ENCODE measurements around the gene SSPN.

Gene SSPN

GRCh38 chr12:26268841-26269561 is 73.6 kb downstream of the SSPN start:
- no peak for DNase-seq

- no peak for DNase-seq
These were observed 74.3 kb downstream of the SSPN start for GRCh38 chr12:26269562-26270284.

GRCh38 chr12:26271024-26271423 is 75.7 kb downstream of the SSPN start:
- no peak for DNase-seq

- DNase-seq: no peak
These were observed 76.6 kb downstream of the SSPN start for GRCh38 chr12:26271889-26272492.

GRCh38 chr12:26272851-26273250 is 77.5 kb downstream of the SSPN start:
- DNase-seq: no peak

- peak; percentile 70 for DNase-seq
These were observed 78.4 kb downstream of the SSPN start for GRCh38 chr12:26273811-26274210.

GRCh38 chr12:26274441-26275312 is 79.3 kb downstream of the SSPN start:
- DNase-seq: peak; percentile 96

- no peak for DNase-seq
These were observed 80.1 kb downstream of the SSPN start for GRCh38 chr12:26275313-26276131.

- no peak for DNase-seq
These were observed 81.3 kb downstream of the SSPN start for GRCh38 chr12:26276709-26277108.

- DNase-seq: no peak
These were observed 82.3 kb downstream of the SSPN start for GRCh38 chr12:26277506-26278246.

- DNase-seq: no peak
These were observed 82.9 kb downstream of the SSPN start for GRCh38 chr12:26278266-26278665.

- no peak for DNase-seq
These were observed 83.3 kb downstream of the SSPN start for GRCh38 chr12:26278666-26279065.

- no peak for DNase-seq
These were observed 83.7 kb downstream of the SSPN start for GRCh38 chr12:26279091-26279490.

GRCh38 chr12:26279908-26280307 is 84.5 kb downstream of the SSPN start:
- no peak for DNase-seq

GRCh38 chr12:26280869-26281268 is 85.5 kb downstream of the SSPN start:
- DNase-seq: no peak

- no peak for DNase-seq
These were observed 85.9 kb downstream of the SSPN start for GRCh38 chr12:26281320-26281719.

GRCh38 chr12:26282339-26282940 is 87.1 kb downstream of the SSPN start:
- no peak for DNase-seq

GRCh38 chr12:26283046-26283445 is 87.7 kb downstream of the SSPN start:
- DNase-seq: no peak

GRCh38 chr12:26283617-26284016 is 88.2 kb downstream of the SSPN start:
- no peak for DNase-seq

GRCh38 chr12:26285401-26285800 is 90.0 kb downstream of the SSPN start:
- no peak for DNase-seq

- DNase-seq: no peak
These were observed 90.8 kb downstream of the SSPN start for GRCh38 chr12:26286186-26286585.
